ENCODE data around the gene GABARAPL2.
"Not testable (repeated sequence)": the region's sequence is repeated elsewhere in the genome, so short reads cannot be mapped to it uniquely, and the experiment has no call there.

Gene GABARAPL2, protein sequence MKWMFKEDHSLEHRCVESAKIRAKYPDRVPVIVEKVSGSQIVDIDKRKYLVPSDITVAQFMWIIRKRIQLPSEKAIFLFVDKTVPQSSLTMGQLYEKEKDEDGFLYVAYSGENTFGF

DNA sequence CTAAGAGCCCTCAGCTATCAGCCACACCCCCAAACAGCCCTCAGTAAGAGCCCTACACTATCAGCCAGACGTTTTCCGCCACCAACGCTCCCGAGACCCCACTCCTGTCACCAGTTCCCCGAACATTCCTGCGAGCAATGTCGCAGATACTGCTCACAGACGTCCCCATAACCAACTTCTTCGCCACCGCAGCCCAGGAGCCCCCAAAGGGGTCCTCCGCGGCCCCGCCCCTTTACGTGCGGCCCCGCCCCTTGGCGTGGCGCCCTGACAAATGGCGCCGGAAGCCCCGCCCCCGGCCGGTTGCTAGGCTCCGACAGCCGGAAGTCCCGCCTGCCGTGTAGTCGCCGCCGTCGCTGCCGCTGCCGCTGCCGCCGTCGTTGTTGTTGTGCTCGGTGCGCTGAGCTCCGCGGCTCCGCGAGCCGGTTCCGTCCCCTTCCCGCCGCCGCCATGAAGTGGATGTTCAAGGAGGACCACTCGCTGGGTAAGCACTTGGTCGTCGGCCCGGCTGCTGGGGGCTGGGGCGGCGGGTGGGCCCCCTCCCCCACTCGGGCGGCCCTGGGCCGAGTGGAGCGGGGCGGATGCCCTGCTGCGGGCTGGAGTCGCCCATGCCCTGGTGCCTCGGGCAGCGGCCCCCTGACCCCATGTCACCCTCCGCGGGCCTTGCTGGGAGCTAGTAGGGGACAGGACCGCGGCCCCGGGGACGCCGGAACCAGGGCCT is at the start of gene GABARAPL2:
Gene GABARAPL2, plus strand, starts transcription at position 340 of the 718 bp plus-strand sequence. Its CDS starts 108 bp downstream, at position 448.
- DNase-seq = peak; percentile 75 to 83

DNA sequence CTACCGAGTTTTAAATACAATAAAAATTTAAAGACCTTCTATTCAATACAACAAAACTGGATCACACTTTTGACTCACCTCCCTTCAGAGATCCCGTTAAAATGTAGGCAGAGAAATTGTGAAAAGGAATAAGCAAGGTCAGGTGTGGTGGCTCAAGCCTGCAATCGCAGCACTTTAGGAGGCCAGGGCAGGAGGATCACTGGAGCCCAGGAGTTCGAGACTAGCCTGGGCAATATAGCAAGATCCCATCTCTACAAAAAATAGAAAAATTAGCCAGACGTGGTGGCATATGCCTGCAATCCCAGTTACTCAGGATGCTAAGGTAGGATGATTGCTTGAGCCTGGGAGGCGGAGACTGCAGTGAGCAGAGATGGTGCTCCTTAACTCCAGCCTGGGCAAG is 47.0 kb upstream of the GABARAPL2 start:
- DNase-seq = no peak

DNA sequence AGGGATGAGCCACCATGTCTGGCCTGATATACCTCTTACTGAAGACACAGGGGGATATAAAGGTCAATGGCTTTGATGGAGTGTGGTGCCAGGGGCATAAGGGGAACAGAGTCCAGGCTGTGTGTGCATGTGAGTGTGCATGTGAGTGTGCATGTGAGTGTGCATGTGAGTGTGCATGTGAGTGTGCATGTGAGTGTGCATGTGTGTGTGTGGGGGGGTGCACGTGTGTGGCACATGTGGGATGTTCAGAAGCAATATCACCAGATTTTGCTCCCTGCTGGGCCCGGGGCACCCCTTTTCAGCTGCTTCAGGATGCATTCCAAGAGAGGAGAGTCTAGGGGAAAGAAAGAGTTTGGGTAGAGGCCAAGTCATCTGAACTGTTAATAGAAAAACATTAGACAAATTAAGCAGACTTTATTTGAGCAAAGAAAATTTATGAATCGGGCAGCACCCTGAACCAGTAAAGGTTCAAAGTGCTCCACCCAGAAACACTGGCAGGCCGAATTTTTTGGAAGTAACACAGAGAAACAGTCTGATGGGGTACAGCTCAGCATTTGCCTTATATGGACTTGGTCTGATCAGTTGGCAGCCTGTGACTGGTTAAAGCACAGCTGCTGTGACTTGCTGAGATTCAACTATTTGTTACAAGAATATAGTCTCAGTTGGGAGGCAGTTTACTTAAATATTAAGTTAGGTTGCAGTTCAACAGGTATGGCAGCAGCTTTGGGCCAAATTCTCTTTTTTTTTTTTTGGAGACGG is 40.0 kb upstream of the GABARAPL2 start:
- no peak for DNase-seq

DNA sequence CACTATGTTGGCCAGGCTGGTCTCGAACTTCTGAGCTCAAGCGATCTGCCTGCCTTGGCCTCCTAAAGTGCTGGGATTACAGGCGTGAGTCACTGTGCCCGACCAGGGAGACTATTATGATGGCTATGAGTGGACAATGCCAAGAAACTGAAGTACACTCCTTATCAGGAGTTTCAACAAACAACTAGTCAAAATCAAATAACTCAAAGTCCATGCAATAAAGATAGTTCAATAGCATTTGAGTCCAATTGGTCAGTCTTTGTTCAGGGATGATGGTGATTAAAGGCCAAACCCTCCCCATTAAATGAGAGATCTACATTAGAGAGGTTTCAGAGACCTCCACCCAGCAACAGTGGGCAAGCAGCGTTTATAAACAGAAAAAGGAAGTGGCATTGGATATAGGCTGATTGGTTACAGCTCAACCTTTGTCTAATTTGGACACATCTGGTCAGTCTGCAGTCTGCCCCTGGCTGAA is 38.3 kb upstream of the GABARAPL2 start:
- no peak for DNase-seq

DNA sequence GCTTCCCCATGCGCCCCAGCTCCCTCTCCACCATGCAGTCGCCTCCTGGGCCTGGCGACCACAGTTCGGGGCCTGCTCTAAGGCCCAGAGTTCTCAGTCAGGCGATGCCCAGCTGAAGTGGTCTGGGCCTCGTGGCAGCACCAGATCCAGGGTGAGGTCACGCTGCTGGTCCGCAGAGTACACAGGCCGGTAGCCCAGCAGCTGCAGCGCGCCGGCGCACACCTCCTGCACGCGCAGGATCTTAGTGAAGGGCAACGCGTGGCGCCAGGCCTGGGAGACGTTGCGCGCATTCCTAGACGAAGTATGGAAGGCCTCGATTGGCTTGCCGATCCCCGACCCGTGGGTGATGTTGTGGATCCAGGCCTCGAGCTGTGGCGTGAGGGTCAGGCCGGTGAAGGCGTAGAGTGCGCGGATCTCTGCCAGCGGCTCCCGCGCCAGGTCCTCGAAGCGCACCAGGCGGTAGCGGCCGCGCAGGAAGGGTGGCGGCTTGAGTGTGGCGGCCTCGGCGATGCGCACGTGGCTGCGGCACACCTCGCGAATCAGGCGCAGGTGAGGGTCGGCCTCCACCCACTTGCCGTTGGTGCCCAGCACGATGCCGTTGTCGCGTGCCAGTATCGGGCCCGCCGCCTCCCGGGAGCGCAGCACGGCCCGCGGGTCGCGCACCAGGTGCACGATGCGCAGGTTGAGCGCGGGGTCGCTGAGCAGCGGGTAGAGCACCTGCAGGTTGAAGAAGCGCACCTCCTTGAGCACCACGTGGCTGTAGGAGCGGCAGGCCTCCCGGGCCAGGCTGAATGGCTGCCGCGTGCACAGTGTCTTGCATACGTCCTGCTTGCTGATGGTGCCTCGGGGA is 36.9 kb upstream of the GABARAPL2 start:
- no peak for DNase-seq

DNA sequence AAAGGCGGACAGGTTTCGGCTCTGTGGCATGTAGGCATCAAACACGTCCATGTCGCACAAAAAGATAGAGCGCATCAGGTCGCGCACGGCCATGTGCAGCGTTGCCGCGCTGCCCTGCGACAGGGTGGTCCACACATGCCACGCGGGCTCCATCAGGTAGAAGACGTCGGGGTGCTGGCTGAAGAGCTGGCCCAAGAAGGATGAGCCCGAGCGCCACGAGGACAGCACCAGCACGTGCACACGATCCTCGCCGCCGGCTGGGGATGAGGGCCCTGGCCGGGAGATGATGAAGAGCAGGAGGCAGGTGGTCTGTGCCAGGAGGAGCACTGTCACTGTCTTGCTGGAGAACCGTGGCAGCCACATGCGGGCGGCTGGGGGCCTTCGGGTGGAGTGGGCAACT is 36.2 kb upstream of the GABARAPL2 start:
- DNase-seq = no peak

DNA sequence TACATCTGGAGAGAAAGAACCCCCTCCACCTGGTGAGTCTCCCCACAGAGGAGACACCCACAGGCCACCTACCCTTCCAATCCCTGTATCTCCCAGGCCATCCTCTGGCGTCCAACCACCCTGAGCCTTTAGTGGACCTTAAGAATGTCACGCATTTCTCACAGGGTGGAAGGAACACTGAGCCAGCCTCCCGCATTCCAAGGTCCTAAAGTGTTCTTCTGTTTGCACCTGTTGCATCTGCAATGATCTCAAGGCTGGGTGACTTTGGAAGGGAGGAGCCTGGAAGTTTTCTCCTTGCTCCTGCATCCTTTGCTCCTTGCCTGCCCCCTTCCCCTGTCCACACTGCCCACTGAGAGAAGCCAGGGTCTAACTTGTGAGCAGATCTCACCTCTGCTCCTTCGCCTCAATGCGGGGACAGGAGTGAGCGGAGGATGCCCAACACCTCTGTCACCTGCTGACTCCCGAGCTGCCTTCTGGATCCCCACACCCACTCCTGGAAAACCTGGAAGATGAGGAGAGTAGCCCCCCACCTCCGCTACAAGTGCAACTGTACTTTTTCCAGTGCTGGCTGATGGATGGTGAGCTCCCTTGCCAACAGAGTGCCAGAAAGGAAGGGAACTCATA is 33.9 kb upstream of the GABARAPL2 start:
- DNase-seq = no peak

DNA sequence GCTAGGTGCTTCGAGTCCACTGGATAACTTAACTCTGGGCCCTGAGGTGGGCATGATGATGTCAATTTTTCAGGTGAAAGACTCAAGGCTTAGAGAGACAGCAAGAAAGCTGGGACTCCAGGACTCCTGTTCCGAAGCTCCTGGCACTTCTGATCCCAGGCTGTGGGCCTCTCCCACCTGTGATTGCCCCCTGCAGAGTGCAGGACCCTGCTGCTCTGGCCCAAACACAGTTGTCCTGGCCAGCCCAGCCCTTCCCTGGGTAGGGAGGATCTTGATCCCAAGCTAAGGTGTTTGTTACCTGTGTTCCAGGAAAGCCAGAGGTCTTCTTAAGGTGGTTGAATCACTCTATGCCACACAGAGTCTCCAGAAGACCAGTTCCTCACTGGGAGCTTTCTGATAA is 33.4 kb upstream of the GABARAPL2 start:
- no peak for DNase-seq

DNA sequence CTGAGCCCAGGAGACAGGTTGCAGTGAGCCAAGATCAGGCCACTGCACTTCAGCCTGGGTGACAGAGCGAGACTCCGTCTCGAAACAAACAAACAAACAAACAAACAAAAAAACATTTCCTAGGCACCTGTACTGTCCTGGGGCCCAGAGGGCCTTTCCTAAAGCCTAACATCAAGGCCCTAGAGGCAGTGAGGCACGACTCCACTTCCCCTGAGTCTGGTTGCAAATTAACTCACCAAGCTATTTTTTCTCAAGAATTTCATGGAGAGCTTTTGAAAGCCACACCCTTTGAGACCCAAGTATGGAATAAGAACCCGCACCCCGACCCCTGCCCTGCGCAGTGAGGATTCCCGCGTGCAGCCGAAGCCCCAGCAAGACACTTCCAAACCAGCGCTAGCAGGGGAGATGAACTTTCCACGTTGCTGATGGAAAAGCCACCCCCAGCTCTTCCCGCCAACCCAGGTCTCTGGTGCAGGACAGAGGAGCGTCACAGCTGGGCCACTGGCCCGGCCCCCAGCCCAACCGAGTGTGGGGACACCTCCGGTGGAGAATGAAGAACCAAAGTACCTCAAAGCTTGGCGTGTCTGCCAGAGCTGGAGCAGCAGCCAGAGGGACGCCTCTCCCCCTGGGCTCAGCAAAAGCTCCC is 31.5 kb upstream of the GABARAPL2 start:
- DNase-seq = no peak

DNA sequence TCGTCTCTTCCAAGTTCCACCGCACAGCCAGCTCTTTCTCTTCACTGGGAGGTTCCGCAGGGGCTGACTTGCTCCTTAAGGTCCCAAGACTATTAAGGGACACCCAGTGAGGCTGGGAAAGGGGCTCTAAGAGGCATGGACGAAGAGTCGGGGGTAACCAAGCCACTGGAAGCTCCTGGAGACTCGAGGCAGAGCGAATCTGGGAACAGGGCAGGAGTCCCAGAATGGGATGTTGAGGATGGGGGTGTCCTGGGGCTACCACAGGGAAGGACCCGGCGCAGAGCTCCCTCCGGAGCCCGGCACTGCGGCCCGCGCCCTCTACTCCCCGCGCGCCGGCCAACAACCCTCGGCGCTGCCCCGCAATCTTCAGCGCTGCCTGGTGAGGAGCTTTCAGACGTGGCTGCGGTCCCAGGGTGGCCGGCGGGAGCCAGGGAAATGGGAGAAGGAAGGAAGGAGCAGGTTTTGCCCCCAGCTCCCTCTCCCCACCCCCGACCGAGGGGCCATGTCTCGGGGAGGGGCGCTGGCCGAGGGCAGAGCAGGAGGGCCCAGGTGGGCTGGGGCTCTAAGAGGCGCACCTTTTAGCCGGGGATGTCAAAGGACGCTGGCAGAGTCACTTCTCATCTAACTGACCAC is 30.9 kb upstream of the GABARAPL2 start:
- DNase-seq = no peak

DNA sequence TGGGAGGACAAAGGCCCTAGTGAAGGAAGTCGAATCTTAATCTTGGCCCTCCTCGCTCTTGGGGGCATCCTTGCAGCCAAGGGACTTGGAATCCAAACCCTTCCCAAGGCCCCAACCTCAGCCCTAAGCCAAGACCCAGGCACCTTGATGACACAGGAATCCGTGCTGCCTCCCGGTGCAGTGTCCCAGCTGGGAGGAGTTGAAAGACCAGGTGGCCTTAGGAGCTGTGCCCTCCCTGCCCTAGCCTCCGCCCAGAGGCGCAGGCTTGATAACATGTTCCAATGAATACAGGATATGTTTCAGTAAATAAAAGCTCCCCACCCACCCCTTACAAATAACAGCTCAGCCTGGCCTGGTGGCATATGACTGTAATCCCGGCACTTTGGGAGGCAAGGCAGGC is 30.3 kb upstream of the GABARAPL2 start, which contains the start of gene CHST5:
Gene CHST5, minus strand, starts transcription at position 208 of the 400 bp plus-strand sequence. CDS start 5,724 bp downstream, outside the sequence.
- no peak for DNase-seq

DNA sequence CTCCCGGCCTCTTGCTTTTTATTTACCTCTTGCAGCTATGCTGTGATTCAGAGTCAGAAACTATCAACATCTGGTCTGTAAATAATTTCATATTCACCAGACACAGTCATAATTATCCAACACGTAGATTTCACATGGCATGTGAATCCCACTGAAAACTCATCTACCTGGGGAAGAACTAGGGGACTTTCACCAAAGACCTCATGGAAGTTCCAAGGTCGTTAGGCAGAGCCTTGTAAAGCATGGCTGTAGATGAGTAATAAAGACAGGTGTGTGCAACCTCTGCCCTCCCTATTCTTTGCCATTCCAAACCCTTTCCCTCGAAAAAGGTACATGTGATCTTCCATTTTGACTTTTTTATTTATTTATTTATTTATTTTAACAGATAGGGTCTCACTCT is 28.4 kb upstream of the GABARAPL2 start:
- DNase-seq = no peak

DNA sequence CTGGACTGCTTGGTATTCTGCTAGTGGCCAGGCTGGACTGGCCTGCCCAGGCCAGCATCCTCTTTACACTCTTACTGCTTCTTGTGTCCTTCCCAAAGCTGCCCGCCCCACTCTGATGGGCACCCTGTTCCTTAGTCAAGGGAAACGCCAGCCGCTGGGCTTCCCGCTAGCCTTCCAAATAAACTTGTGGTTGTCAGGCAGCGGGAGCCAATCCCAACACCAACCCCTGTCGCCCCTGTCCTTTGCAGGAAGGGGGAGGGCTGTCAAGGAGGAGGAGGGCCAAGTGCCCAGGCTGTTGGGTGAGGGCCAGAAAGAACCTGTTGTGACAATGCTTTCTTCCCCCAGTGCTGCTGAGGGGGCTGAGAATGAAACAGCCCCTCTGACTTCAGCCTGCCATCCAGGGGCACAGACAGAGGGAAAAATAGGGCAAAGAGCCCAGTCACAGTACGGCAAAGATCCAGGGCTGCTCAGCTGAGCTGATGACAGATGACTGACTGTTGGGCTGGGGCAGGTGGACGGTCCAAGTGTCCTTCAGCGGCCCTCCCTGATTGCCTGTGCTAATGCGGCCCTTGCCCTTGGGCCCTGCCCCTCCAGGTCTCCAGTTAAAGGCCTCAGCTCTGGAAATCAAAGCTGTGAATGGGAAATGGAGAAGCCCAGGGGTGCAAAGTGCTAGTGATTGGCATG is 27.2 kb upstream of the GABARAPL2 start:
- not testable (repeated sequence) for DNase-seq

DNA sequence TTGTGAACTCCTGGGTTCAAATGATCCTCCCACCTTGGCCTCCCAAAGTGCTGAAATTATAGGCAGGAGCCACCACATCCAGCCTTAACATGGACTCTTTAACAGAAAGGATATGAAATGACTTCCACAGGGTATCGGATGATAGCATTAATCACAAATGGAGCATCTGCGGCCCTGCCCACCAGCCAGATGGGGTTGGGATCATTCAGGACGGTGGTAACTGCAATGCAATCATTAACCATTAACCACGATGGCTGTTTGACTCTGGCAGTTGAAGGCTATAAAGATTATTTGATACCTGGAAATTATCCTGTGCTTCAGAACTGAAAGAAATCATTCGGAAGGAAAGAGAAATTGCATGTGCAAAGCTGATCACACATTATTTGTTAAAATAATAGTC is 24.9 kb upstream of the GABARAPL2 start:
- no peak for DNase-seq

DNA sequence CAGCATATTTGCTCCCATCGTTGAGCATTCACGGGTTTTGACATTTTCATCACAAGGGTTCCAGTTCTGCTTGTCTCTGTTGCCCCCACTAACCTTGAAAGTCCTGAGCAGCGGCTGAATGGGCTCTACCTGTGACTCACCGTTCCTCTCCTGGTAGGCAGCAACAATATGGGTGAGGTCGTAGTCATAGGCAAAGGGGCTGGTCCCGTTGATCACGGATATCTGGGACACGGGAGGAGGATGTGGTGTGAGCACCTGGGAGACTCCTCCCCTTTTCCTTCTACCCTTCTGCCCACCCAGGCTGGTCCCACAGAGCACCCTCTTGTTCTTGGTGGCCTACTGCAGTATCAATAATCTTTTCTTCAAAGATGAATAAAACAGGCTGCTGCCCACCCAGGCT is 23.7 kb upstream of the GABARAPL2 start:
- DNase-seq = not testable (repeated sequence)

DNA sequence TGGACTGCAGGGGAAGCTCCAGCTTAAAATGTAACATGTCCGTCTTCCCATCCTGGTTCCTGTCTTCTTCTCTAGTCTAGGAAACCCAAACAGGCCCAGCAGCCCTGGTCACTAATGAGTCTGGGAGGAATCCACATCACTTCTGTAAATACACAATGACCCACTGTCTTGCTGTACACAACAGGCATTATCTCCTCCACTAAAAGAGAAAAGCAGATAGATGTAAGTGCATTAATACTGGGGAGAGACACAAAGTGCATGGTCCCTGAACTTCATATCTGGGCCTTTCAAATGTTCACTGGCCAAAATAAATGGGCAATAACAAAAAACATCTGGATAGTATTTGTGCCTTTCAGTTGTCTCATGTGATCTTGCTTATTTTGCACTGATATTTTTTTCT is 20.3 kb upstream of the GABARAPL2 start:
- not testable (repeated sequence) for DNase-seq

DNA sequence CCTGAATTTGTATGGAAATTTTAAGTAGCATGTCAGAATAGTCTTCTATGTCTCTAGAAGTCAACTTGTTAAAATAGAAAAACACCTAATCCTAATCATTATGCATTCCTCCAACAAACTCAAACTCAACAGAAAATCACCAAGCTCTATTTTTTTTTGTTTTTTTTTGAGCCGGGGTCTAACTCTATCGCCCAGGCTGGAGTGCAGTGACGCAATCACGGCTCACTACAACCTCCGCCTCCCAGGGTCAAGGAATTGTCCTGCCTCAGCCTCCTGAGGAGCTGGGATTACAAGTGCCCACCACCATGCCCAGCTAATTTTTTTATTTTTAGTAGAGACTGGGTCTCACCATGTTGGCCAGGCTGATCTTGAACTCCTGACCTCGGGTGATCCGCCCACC is 19.9 kb upstream of the GABARAPL2 start:
- no peak for DNase-seq

DNA sequence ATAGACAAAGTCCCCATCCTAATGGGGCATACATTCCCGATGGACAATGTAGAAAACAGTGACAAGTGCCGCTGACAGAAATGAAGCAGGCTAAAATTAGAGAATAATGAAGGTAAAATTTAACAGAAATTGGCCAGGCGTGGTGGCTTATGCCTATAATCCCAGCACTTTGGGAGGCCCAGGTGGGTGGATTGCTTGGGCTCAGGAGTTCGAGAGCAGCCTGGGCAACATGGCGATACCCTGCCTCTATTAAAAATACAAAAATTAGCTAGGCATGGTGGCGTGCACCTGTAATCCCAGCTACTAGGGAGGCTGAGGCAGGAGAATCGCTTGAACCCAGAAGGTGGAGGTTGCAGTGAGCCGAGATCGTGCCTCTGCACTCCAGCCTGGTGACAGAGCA is 17.7 kb upstream of the GABARAPL2 start:
- DNase-seq = not testable (repeated sequence)

DNA sequence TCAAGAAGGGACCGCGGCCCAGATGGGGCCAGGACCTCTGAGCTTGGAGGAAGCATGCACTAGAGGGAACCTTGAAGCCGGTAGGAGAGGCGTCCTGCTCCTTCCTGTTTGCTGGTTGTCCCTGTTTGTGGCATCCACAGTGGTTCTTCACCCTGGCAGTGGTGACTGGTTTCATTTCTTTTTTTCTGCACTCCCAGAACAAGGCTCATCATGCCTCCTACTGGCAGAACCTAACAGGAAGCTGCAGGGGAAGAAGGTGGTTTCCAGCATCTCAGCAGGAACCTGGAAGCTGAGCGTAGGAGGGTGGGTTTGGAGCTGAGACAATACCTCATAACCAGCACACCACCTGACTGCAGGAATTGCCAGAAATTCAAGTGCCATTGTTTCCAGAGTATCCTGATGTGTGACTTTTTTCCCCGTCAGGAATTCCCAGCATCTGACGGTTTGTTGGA is 15.9 kb upstream of the GABARAPL2 start:
- DNase-seq = peak; percentile 7 to 17

DNA sequence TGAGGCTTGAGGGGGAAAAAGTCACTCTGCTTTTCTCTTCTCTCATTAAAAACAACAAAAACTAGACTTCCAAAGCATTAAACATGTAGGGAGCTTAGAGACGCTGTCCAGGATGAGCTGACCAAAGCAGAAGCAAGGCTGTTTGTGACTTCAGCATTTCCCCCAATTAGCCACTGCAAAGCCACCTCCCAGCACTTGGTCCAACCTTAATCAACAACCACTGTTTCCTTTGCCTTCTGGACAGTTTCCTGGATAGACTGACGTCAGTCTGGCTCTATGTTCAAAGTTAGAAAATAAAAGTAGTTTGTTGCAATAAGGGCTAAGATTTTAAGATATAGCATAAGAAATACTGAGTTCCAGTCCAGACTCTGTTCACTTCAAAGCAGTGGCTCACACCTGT is 13.2 kb upstream of the GABARAPL2 start:
- DNase-seq = no peak

Data from SHP77 (cell line).